Adipose tissue (tissue), 3 donors: Measurements from ENCODE around the gene ID3. TPM values are rescaled to one million over a fixed set of nuclear protein-coding genes. Genes with fewer than 3 reads are reported as not detected.

Experiments used
- H3K27ac ChIP-seq: one replicate; pipeline ENCODE4 v1.5.1; 2013; ENCODE audit warnings: low read depth, low read length
- WGBS, 3 donors: extraction: QIAGEN DNeasy Blood & Tissue Kit; methylation state at CpG; one replicate each; pipeline ENCODE4 v1.1.7; 2013; 5-methylcytosine and 5-hydroxymethylcytosine counted together
- polyA plus RNA-seq, 3 donors: library from polyadenylated mRNA; stranded (reverse); fragments of 200-250 nt; gene quantifications; one replicate each; pipeline ENCODE4 v1.2.3, GENCODE V29; 2013
- donor health status: healthy with polysubstance abuse.
- donor health status: Bipolar disorder and iron deficiency.
- donor health status: healthy.

ID3 gene
- polyA plus RNA-seq, 3 donors: 58.7 to 375 (median 170) TPM

DNA sequence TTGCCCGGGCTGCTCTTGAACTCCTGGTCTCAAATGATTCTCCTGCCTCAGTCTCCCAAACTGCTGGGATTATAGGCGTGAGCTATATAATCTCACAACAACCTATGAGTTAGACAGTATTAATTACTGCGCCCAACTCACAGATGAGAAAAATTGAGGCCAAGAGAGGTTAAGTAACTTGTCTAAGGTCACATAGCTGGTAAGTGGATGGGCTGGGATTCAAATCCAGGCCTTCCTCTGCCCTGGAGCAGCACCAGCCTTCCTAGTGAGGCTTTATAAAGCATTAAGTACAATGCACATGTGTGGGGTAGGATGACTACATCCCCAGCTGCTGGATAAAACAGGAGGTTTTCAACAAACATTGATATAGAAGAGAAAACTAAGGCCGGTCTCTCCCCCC is 43.4 kb downstream of the ID3 start:
- 96 to 98% (median 97%) methylated on average over 4 of the region's 4 CpGs for WGBS, 3 donors
- no peak overlapping the region for H3K27ac ChIP-seq

GRCh38 chr1:23514111-23514679 is 45.1 kb downstream of the ID3 start:
- no peak overlapping the region for H3K27ac ChIP-seq
- WGBS, 3 donors: 94 to 96% (median 95%) methylated on average over 3 of the region's 3 CpGs

DNA sequence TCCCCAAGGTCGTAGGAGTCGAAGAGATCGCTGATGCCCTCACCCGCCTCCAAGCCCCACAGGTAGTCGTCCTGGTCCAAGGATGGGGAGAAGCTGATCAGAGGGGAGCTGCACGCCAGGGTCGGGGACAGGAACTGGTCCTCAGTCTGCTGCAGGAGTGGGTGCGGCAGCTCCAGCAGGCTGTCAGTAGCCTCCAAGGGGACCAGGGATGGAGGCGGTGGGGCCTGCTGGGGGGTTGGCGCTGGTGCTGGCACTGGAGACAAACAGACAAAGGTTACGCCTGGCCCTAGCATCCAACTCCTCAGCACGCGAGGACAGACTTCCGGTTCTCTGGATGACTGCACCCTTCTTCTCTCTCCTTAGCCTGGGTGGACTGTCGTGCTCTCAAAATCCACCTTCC is 49.4 kb downstream of the ID3 start:
- no peak overlapping the region for H3K27ac ChIP-seq
- 92 to 97% (median 95%) methylated on average over 13 to 15 of the region's 15 CpGs for WGBS, 3 donors

Other genes with a start within 250 kb of the ID3 start
- gene HNRNPR, start 215.2 kb downstream of the ID3 start, polyA plus RNA-seq: 100 to 1,000 TPM in 1 of 3 donors, 10 to 100 TPM in 2; 26.2 to 101 (median 63.8) TPM
- 10 to 100 TPM in 1 of 3 donors, 1 to 10 TPM in 2; 5.6 to 14.4 (median 7.4) TPM for gene ZNF436, start 189.7 kb downstream of the ID3 start, polyA plus RNA-seq
- gene TCEA3, start 134.8 kb downstream of the ID3 start, polyA plus RNA-seq: 10 to 100 TPM; 10.9 to 77.7 (median 19.1) TPM
- gene ASAP3, start 75.3 kb downstream of the ID3 start, polyA plus RNA-seq: 10 to 100 TPM; 11.9 to 49.6 (median 19.4) TPM
- gene E2F2, start 28.3 kb downstream of the ID3 start, polyA plus RNA-seq: under 1 TPM; 0.10 to 0.22 (median 0.16) TPM
- gene RPL11, start 132.3 kb upstream of the ID3 start, polyA plus RNA-seq: 1,000 to 10,000 TPM; 1,585 to 4,817 (median 2,703) TPM
- 10 to 100 TPM; 15.7 to 31.1 (median 24.2) TPM for gene ELOA, start 184.0 kb upstream of the ID3 start, polyA plus RNA-seq
- gene PITHD1, start 218.9 kb upstream of the ID3 start, polyA plus RNA-seq: 10 to 100 TPM; 23.6 to 41.9 (median 38.8) TPM
- gene LYPLA2, start 231.6 kb upstream of the ID3 start, polyA plus RNA-seq: 10 to 100 TPM; 29.9 to 46.0 (median 41.2) TPM
- 10 to 100 TPM; 12.8 to 36.2 (median 15.4) TPM for gene GALE, start 241.3 kb upstream of the ID3 start, polyA plus RNA-seq